HEK293 (cell line): ENCODE data around the gene CCDC13.

Experiments
- CTCF ChIA-PET: fragments of 350-600 bp; formaldehyde crosslinking; extraction: SDS; loops from one replicate; lab custom pipeline; 2021; ENCODE audit warnings: antibody characterized with exemption; lab: Yijun Ruan, JAX
- POLR2A ChIA-PET: fragments of 300-600 bp; formaldehyde crosslinking; extraction: SDS; loops from one replicate; lab custom pipeline; 2020; ENCODE audit warnings: antibody characterized with exemption, inconsistent platforms; lab: Yijun Ruan, JAX
- H3K27ac ChIP-seq: fragments of 200-500 bp; sonication (Bioruptor generic); 2 replicates; pipeline ENCODE4 v1.5.1; 2014; ENCODE audit warnings: low read depth, low read length, control low read depth, inconsistent platforms; ENCODE audit errors: extremely low read depth
- H3K36me3 ChIP-seq, 2 experiments: fragments of 200-500 bp in 1 of 2; sonication (Bioruptor generic) in 1 of 2; 1 replicate in 1 of 2; 2 replicates in 1 of 2; pipeline ENCODE4 v1.5.1; 2014 to 2017; ENCODE audit warnings: inconsistent platforms in 2 of 2, low read length in 2 of 2; ENCODE audit not compliant: control insufficient read depth in 2 of 2, insufficient read depth in 1 of 2
- H3K4me1 ChIP-seq: fragments of 200-500 bp; sonication (Bioruptor generic); 2 replicates; pipeline ENCODE4 v1.5.1; 2014; ENCODE audit warnings: mild to moderate bottlenecking, low read length, inconsistent platforms; ENCODE audit not compliant: control insufficient read depth, insufficient read depth
- H3K4me3 ChIP-seq: 2 replicates; pipeline ENCODE4 v1.5.1; 2011; ENCODE audit warnings: low read depth, mild to moderate bottlenecking, control low read depth, low read length, moderate library complexity
- H3K9me3 ChIP-seq: fragments of 200-500 bp; sonication (Bioruptor generic); 2 replicates; pipeline ENCODE4 v1.5.1; 2014; ENCODE audit warnings: low read depth, low read length, inconsistent platforms; ENCODE audit not compliant: control insufficient read depth, insufficient read depth
- EGR2 ChIP-seq: fragments of 450-650 bp; formaldehyde crosslinking; IDR thresholded peaks from 2 replicates; pipeline ENCODE4 v1.5.1; 2016; ENCODE audit warnings: low read depth, missing biosample characterization, missing genetic modification characterization
- GLI4 ChIP-seq: fragments of 450-650 bp; formaldehyde crosslinking; IDR thresholded peaks from 2 replicates; pipeline ENCODE4 v1.5.1; 2016; ENCODE audit warnings: missing biosample characterization, missing genetic modification characterization
- IKZF3 ChIP-seq: fragments of 450-650 bp; IDR thresholded peaks from 2 replicates; pipeline ENCODE4 v1.5.0; 2018; ENCODE audit warnings: missing biosample characterization, mild to moderate bottlenecking, missing genetic modification characterization, moderate library complexity
- KLF1 ChIP-seq: fragments of 450-650 bp; formaldehyde crosslinking; IDR thresholded peaks from 2 replicates; pipeline ENCODE4 v1.5.1; 2016; ENCODE audit warnings: missing biosample characterization, missing genetic modification characterization
- KLF7 ChIP-seq: fragments of 450-650 bp; formaldehyde crosslinking; IDR thresholded peaks from 2 replicates; pipeline ENCODE4 v1.5.1; 2016; ENCODE audit warnings: missing biosample characterization, missing genetic modification characterization, borderline replicate concordance
- KLF9 ChIP-seq: fragments of 450-650 bp; formaldehyde crosslinking; IDR thresholded peaks from 2 replicates; pipeline ENCODE4 v1.5.1; 2016; ENCODE audit warnings: missing biosample characterization, missing genetic modification characterization, low read depth
- MZF1 ChIP-seq: fragments of 450-650 bp; formaldehyde crosslinking; IDR thresholded peaks from 2 replicates; pipeline ENCODE4 v1.5.1; 2017; ENCODE audit warnings: missing biosample characterization, missing genetic modification characterization, borderline replicate concordance
- OSR2 ChIP-seq: fragments of 450-650 bp; formaldehyde crosslinking; IDR thresholded peaks from 2 replicates; pipeline ENCODE4 v1.5.1; 2016; ENCODE audit warnings: missing biosample characterization, missing genetic modification characterization
- SCRT1 ChIP-seq: fragments of 450-650 bp; formaldehyde crosslinking; IDR thresholded peaks from 2 replicates; pipeline ENCODE4 v1.5.1; 2016; ENCODE audit warnings: missing biosample characterization, missing genetic modification characterization, borderline replicate concordance
- SP3 ChIP-seq: fragments of 450-650 bp; formaldehyde crosslinking; IDR thresholded peaks from 2 replicates; pipeline ENCODE4 v1.5.1; 2016; ENCODE audit warnings: missing biosample characterization, missing genetic modification characterization
- WT1 ChIP-seq: fragments of 450-650 bp; formaldehyde crosslinking; IDR thresholded peaks from 2 replicates; pipeline ENCODE4 v1.5.1; 2016; ENCODE audit warnings: missing biosample characterization, missing genetic modification characterization
- ZBTB17 ChIP-seq: fragments of 450-650 bp; formaldehyde crosslinking; IDR thresholded peaks from 2 replicates; pipeline ENCODE4 v1.5.1; 2016; ENCODE audit warnings: missing biosample characterization, missing genetic modification characterization
- ZBTB20 ChIP-seq: fragments of 450-650 bp; formaldehyde crosslinking; IDR thresholded peaks from 2 replicates; pipeline ENCODE4 v1.5.1; 2016; ENCODE audit warnings: missing biosample characterization, missing genetic modification characterization
- ZBTB26 ChIP-seq: fragments of 450-650 bp; formaldehyde crosslinking; optimal IDR thresholded peaks from 2 replicates; pipeline ENCODE3; 2016; ENCODE audit warnings: missing biosample characterization, mild to moderate bottlenecking, missing genetic modification characterization
- ZBTB48 ChIP-seq: fragments of 450-650 bp; formaldehyde crosslinking; IDR thresholded peaks from 2 replicates; pipeline ENCODE4 v1.5.1; 2016; ENCODE audit warnings: missing biosample characterization, missing genetic modification characterization
- ZFHX2 ChIP-seq: fragments of 450-650 bp; formaldehyde crosslinking; conservative IDR thresholded peaks from 2 replicates; pipeline ENCODE4 v1.5.1; 2016; ENCODE audit warnings: missing biosample characterization, missing genetic modification characterization
- ZIC2 ChIP-seq: fragments of 450-650 bp; formaldehyde crosslinking; IDR thresholded peaks from 2 replicates; pipeline ENCODE4 v1.5.1; 2016; ENCODE audit warnings: missing biosample characterization, missing genetic modification characterization
- ZNF157 ChIP-seq: fragments of 450-650 bp; formaldehyde crosslinking; IDR thresholded peaks from 2 replicates; pipeline ENCODE4 v1.5.1; 2016; ENCODE audit warnings: missing biosample characterization, missing genetic modification characterization
- ZNF19 ChIP-seq: fragments of 450-650 bp; formaldehyde crosslinking; IDR thresholded peaks from 2 replicates; pipeline ENCODE4; 2016; ENCODE audit warnings: missing biosample characterization, missing genetic modification characterization, low read depth
- ZNF211 ChIP-seq: fragments of 450-650 bp; formaldehyde crosslinking; IDR thresholded peaks from 2 replicates; pipeline ENCODE4 v1.5.1; 2016; ENCODE audit warnings: low read depth, missing biosample characterization, missing genetic modification characterization
- ZNF223 ChIP-seq: fragments of 450-650 bp; formaldehyde crosslinking; IDR thresholded peaks from 2 replicates; pipeline ENCODE4 v1.5.1; 2016; ENCODE audit warnings: missing biosample characterization, missing genetic modification characterization
- ZNF311 ChIP-seq: fragments of 450-650 bp; formaldehyde crosslinking; IDR thresholded peaks from 2 replicates; pipeline ENCODE4 v1.5.1; 2017; ENCODE audit warnings: missing biosample characterization, missing genetic modification characterization, borderline replicate concordance
- ZNF341 ChIP-seq: fragments of 450-650 bp; formaldehyde crosslinking; IDR thresholded peaks from 2 replicates; pipeline ENCODE4; 2016; ENCODE audit warnings: low read depth, missing biosample characterization, missing genetic modification characterization
- ZNF391 ChIP-seq: fragments of 450-650 bp; formaldehyde crosslinking; IDR thresholded peaks from 2 replicates; pipeline ENCODE4 v1.5.1; 2016; ENCODE audit warnings: low read depth, missing biosample characterization, missing genetic modification characterization, borderline replicate concordance
- ZNF513 ChIP-seq: fragments of 450-650 bp; IDR thresholded peaks from 2 replicates; pipeline ENCODE4 v1.5.1; 2018; ENCODE audit warnings: missing biosample characterization, missing genetic modification characterization
- ZNF580 ChIP-seq: fragments of 450-650 bp; formaldehyde crosslinking; IDR thresholded peaks from 2 replicates; pipeline ENCODE4 v1.5.1; 2016; ENCODE audit warnings: missing biosample characterization, missing genetic modification characterization
- ZNF621 ChIP-seq: fragments of 450-650 bp; formaldehyde crosslinking; IDR thresholded peaks from 2 replicates; pipeline ENCODE4 v1.5.1; 2017; ENCODE audit warnings: missing biosample characterization, missing genetic modification characterization
- ZNF645 ChIP-seq: fragments of 450-650 bp; formaldehyde crosslinking; IDR thresholded peaks from 2 replicates; pipeline ENCODE4; 2016; ENCODE audit warnings: missing biosample characterization, missing genetic modification characterization
- ZNF707 ChIP-seq: fragments of 450-650 bp; formaldehyde crosslinking; IDR thresholded peaks from 2 replicates; pipeline ENCODE4 v1.5.1; 2016; ENCODE audit warnings: missing biosample characterization, missing genetic modification characterization
- ZNF768 ChIP-seq: fragments of 450-650 bp; formaldehyde crosslinking; IDR thresholded peaks from 2 replicates; pipeline ENCODE4 v1.5.1; 2018; ENCODE audit warnings: missing biosample characterization, mild to moderate bottlenecking, missing genetic modification characterization
- ZNF837 ChIP-seq: fragments of 450-650 bp; formaldehyde crosslinking; IDR thresholded peaks from 2 replicates; pipeline ENCODE4 v1.5.1; 2016; ENCODE audit warnings: missing biosample characterization, missing genetic modification characterization

Gene CCDC13

GRCh38 chr3:42804106-42804830, 31.2 kb upstream of the CCDC13 start, which contains the start of gene HIGD1A (continued):
- peak; percentile 75 for TF ChIP-seq ZNF341 (tag by site-specific recombination)
- TF ChIP-seq ZBTB26 (tag by site-specific recombination), result peak; percentile 84
- no peak for TF ChIP-seq ZNF211
- TF ChIP-seq ZNF645 (tag by site-specific recombination), result 0 out of 2 replicates have a peak, but pooled peaks have one; percentile 15
- TF ChIP-seq ZBTB17, result peak; percentile 61
- TF ChIP-seq ZBTB48 (tag by site-specific recombination), result peak; percentile 88
- 0 out of 2 replicates have a peak, but pooled peaks have one; percentile 12 for TF ChIP-seq KLF1 (tag by site-specific recombination)
- TF ChIP-seq ZNF580 (tag by site-specific recombination), result no peak
- peak; percentile 64 for TF ChIP-seq ZIC2

GRCh38 chr3:42803414-42804105, 30.5 kb upstream of the CCDC13 start:
- POLR2A ChIA-PET, result interaction anchor here (0.6 to 1.3 kb wide), 5 partner anchors 9 to 39 kb away, joined by 3 to 4 read pairs (median 3); no protein-coding TSS in a partner anchor
- H3K36me3 ChIP-seq, result no peaks in the 10 kb centered on the region
- H3K4me1 ChIP-seq, result peaks cover 6% of the 10 kb centered on the region
- TF ChIP-seq ZNF837, result no peak
- TF ChIP-seq ZNF768 (tag by site-specific recombination), result no peak
- no peak for TF ChIP-seq ZNF707 (tag by site-specific recombination)
- 0 out of 2 replicates have a peak, but pooled peaks have one; percentile 19 for TF ChIP-seq SCRT1 (tag by site-specific recombination)
- no peak for TF ChIP-seq GLI4
- TF ChIP-seq KLF7 (tag by site-specific recombination), result no peak
- no peak for TF ChIP-seq SP3 (tag by site-specific recombination)
- TF ChIP-seq ZNF223 (tag by site-specific recombination), result no peak
- no peak for TF ChIP-seq ZNF19 (tag by site-specific recombination)
- no peak for TF ChIP-seq ZNF311
- no peak for TF ChIP-seq OSR2 (tag by site-specific recombination)
- no peak for TF ChIP-seq ZNF391 (tag by site-specific recombination)
- no peak for TF ChIP-seq KLF9 (tag by site-specific recombination)
- TF ChIP-seq ZNF513 (tag by site-specific recombination), result no peak
- no peak for TF ChIP-seq EGR2 (tag by site-specific recombination)
- no peak for TF ChIP-seq ZNF621
- peak; percentile 52 for TF ChIP-seq ZBTB20 (tag by site-specific recombination)
- peak; percentile 79; the same call in 1 of the 2 replicates for TF ChIP-seq MZF1 (tag by site-specific recombination)
- no peak for TF ChIP-seq ZNF157 (tag by site-specific recombination)
- no peak for TF ChIP-seq ZFHX2
- TF ChIP-seq IKZF3 (tag by site-specific recombination), result peak; percentile 68
- TF ChIP-seq ZBTB26 (tag by site-specific recombination), result no peak
- peak; percentile 25; the same call in 1 of the 2 replicates for TF ChIP-seq ZNF341 (tag by site-specific recombination)
- no peak for TF ChIP-seq WT1 (tag by site-specific recombination)

More at GRCh38 chr3:42803414-42804105, 30.5 kb upstream of the CCDC13 start:
- Histone ChIP-seq H3K9me3 (no peaks in the 10 kb centered on the region), H3K27ac (peak overlapping the region; percentile 84), H3K4me3 (peak overlapping the region; percentile 73)
- CTCF ChIA-PET, result interaction anchor here (1.3 kb wide), 1 partner anchor 17 kb away, joined by 3 read pairs; no protein-coding TSS in a partner anchor
